Panc1 (cell line): Measurements from ENCODE around the gene AGBL1.

ENCODE experiments used
- TCF7L2 ChIP-seq: IDR thresholded peaks from 2 replicates; pipeline ENCODE4 v1.6.1; 2011; ENCODE audit warnings: mild to moderate bottlenecking, low read depth, low read length, inconsistent platforms
- TF ChIP-seq, protein P1 (sequence below): fragments of 450-650 bp; IDR thresholded peaks from 2 replicates; pipeline ENCODE4 v1.5.1; 2017; ENCODE audit warnings: mild to moderate bottlenecking

DNA sequence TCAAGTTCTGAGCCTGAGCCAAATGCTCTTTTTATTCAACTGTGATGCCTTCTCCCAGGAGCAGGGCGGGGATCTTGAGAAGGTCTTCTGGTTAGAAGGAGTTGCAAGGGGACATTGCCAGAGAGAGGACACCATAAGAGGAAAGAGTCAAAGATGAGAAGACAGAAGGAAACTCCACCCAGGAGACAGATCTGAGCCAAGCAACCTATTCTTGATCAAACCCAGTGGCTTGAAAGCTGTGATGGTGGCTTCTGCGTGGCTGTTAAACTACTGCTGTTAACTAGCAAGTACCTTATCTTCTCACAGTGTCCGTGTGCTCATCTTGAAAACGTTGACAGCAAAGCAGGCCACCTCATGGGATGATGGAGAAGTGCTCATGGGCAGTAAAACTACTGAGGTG, 19.8 kb upstream of the AGBL1 start:
- no peak for TF ChIP-seq TCF7L2
- TF ChIP-seq, protein P1, sequence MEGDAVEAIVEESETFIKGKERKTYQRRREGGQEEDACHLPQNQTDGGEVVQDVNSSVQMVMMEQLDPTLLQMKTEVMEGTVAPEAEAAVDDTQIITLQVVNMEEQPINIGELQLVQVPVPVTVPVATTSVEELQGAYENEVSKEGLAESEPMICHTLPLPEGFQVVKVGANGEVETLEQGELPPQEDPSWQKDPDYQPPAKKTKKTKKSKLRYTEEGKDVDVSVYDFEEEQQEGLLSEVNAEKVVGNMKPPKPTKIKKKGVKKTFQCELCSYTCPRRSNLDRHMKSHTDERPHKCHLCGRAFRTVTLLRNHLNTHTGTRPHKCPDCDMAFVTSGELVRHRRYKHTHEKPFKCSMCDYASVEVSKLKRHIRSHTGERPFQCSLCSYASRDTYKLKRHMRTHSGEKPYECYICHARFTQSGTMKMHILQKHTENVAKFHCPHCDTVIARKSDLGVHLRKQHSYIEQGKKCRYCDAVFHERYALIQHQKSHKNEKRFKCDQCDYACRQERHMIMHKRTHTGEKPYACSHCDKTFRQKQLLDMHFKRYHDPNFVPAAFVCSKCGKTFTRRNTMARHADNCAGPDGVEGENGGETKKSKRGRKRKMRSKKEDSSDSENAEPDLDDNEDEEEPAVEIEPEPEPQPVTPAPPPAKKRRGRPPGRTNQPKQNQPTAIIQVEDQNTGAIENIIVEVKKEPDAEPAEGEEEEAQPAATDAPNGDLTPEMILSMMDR: no peak
